Glutamatergic neuron (in vitro differentiated cells): Measurements from ENCODE around the gene PLXNA2. TPM values are rescaled to one million over a fixed set of nuclear protein-coding genes. Genes with fewer than 3 reads are reported as not detected.

Source experiments
- DNase-seq: peaks from one replicate; pipeline ENCODE4 v3.0.0; 2022
- H3K27ac Mint-ChIP-seq: one replicate; pipeline ENCODE4 v1.8.0; 2020; ENCODE audit warnings: mild to moderate bottlenecking, mixed read lengths, inconsistent platforms; ENCODE audit not compliant: unreplicated experiment
- H3K27me3 Mint-ChIP-seq: one replicate; pipeline ENCODE4 v1.8.0; 2020; ENCODE audit warnings: mild to moderate bottlenecking, moderate library complexity, mixed read lengths, inconsistent platforms; ENCODE audit not compliant: unreplicated experiment
- H3K36me3 Mint-ChIP-seq: one replicate; pipeline ENCODE4 v1.8.0; 2020; ENCODE audit warnings: mild to moderate bottlenecking, mixed read lengths, inconsistent platforms; ENCODE audit not compliant: unreplicated experiment
- H3K4me1 Mint-ChIP-seq: one replicate; pipeline ENCODE4 v1.8.0; 2020; ENCODE audit warnings: mild to moderate bottlenecking, low read depth, mixed read lengths, inconsistent platforms; ENCODE audit not compliant: unreplicated experiment
- H3K4me3 Mint-ChIP-seq: one replicate; pipeline ENCODE4 v1.8.0; 2020; ENCODE audit warnings: mild to moderate bottlenecking, mixed read lengths, inconsistent platforms; ENCODE audit not compliant: unreplicated experiment
- H3K9me3 Mint-ChIP-seq: one replicate; pipeline ENCODE4 v1.8.0; 2020; ENCODE audit warnings: mild to moderate bottlenecking, moderate library complexity, mixed read lengths, inconsistent platforms; ENCODE audit not compliant: unreplicated experiment
- CTCF ChIP-seq: fragments of 200-600 bp; sonication (generic); IDR thresholded peaks from one replicate; pipeline ENCODE4 v1.5.0; 2021; ENCODE audit not compliant: partially characterized antibody, unreplicated experiment
- total RNA-seq: library from RNA; stranded (reverse); fragmentation: NEBNext Ultra II Directional; extraction: Animal tissue kit (Norgen Biotek cat#: 25700); gene quantifications from one replicate; pipeline ENCODE4 v1.2.1, GENCODE V29; 2021; ENCODE audit not compliant: unreplicated experiment

Gene PLXNA2
- total RNA-seq, 1 donor from 2014 or later: 66.0 TPM

DNA sequence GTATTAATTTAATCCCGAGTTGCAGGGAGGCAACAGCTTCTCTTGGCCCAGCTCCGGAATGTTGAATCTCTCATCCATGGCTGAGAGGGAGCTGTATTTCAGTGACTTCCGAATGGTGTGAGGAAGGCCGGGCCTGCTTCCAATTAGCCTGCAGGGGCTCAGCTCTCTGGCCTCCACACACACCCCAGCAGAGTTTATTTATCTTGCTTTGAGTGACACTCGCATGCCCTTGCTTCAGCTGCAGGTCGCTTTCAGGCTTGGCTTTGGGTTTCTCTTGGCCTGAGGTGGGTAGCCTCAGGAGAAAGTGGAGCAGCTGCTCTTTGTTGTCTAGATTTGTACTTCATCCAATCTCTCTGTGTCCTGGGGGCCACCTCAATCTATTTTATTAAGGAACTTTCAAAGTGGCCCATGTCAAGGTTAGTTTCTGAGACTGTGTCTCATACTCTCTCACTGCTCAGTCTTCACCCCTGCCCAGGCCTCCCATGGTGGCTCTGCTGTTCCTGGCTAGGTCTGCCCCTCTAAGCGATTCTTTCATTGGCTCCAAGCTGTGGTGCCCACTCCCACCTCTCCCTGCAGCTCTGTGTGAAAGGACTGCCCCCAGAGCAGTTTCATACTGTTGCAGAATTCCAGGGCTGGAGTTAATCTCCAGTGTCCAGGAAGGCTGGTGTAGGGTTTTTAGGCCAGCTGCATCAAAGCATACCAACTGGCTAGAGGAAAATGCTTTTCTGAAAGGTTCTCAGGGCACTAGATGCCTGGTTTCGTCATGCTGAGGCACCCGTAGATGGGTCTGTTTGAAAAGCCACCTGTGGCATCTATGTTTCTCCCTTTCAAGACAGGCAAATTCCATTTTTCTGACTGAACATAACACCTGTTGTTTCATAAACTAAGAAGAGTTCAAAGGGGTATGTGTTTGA is 153.5 kb downstream of the PLXNA2 start:
- H3K27ac Mint-ChIP-seq: no peak overlapping the region
- H3K4me1 Mint-ChIP-seq: peaks cover 17% of the 10 kb centered on the region
- TF ChIP-seq CTCF: no peak
- H3K36me3 Mint-ChIP-seq: no peaks in the 10 kb centered on the region
- H3K9me3 Mint-ChIP-seq: no peaks in the 10 kb centered on the region
- peaks cover 5% of the 10 kb centered on the region for H3K27me3 Mint-ChIP-seq
- no peak overlapping the region for H3K4me3 Mint-ChIP-seq
- no peak for DNase-seq

DNA sequence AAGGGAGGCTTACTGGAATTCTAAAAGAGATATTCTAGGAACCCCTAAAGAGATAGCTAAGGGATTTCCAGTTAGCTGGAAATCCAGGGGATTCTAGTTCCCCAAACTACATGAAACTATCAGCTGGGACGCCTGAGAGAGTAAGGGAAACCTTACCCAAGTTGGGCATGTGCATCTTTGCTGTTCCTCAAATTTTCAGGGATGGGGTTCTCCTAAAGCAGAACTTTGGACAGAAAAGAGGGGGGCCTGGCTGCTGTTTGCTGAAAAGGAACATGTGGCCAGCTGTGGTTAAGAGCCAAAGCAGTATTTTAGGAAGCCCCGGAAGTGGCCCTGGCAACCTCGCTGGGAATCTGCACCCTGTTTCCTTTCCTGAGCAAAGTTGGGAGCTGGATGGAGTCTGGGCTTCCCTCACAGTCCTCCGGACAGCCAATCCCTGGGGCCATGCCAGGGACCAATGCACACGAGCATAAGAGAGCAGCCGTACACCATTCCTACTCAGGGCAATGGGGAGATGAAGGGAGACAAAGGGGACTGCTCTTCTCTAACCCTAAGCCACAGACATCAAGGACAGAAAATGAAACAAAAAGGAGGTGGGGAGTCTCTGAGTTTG is 154.3 kb downstream of the PLXNA2 start:
- Mint-ChIP-seq H3K36me3 (no peaks in the 10 kb centered on the region), H3K27ac (no peak overlapping the region), H3K4me3 (no peak overlapping the region), H3K4me1 (peaks cover 23% of the 10 kb centered on the region), H3K27me3 (peaks cover 5% of the 10 kb centered on the region), H3K9me3 (no peaks in the 10 kb centered on the region)
- no peak for TF ChIP-seq CTCF
- DNase-seq: no peak

DNA sequence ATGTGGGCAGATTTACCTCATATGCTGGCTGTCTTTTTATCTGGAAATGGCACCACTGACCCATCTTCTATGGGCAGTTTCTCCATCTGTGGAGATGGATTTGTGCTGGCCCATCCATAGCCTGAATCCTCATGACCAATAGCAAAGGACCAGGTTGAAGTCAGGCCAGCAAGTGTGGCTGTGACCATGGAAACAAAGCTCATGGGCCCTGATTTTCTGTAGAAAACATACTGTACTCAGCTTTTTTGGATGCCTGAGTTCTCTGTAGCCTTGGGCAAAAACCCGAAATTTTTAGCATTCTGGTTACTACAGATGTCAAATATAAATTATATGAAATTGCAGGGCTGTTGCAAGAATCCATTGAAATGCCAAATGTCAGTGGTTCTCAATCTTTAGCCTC is 155.0 kb downstream of the PLXNA2 start:
- no peak for DNase-seq
- H3K9me3 Mint-ChIP-seq: peaks cover 4% of the 10 kb centered on the region
- H3K27ac Mint-ChIP-seq: no peak overlapping the region
- no peak overlapping the region for H3K4me3 Mint-ChIP-seq
- no peak for TF ChIP-seq CTCF
- peaks cover 28% of the 10 kb centered on the region for H3K4me1 Mint-ChIP-seq
- peaks cover 5% of the 10 kb centered on the region for H3K27me3 Mint-ChIP-seq
- H3K36me3 Mint-ChIP-seq: no peaks in the 10 kb centered on the region

- no peak overlapping the region for H3K4me3 Mint-ChIP-seq
- no peak for DNase-seq
- H3K9me3 Mint-ChIP-seq: peaks cover 5% of the 10 kb centered on the region
- peaks cover 28% of the 10 kb centered on the region for H3K4me1 Mint-ChIP-seq
- no peak for TF ChIP-seq CTCF
- H3K36me3 Mint-ChIP-seq: no peaks in the 10 kb centered on the region
- no peak overlapping the region for H3K27ac Mint-ChIP-seq
- no peaks in the 10 kb centered on the region for H3K27me3 Mint-ChIP-seq
Observed at GRCh38 chr1:208088319-208088718, 155.9 kb downstream of the PLXNA2 start.
